Progenitor cell of endocrine pancreas (in vitro differentiated cells): ENCODE data around the gene GNMT. TPM values are rescaled to one million over a fixed set of nuclear protein-coding genes. Genes with fewer than 3 reads are reported as not detected.
A peak's percentile ranks its signal among the peaks of the same experiment; 100 is the strongest.

Source experiments
- DNase-seq: peaks from one replicate; pipeline ENCODE4 v3.0.0; 2021; ENCODE audit warnings: low spot score; ENCODE audit not compliant: unreplicated experiment
- H3K27ac Mint-ChIP-seq: 2 replicates; pipeline ENCODE4 v1.8.0; 2021; ENCODE audit warnings: mild to moderate bottlenecking, moderate library complexity, mixed read lengths
- H3K27me3 Mint-ChIP-seq: 2 replicates; pipeline ENCODE4 v1.8.0; 2021; ENCODE audit warnings: mixed read lengths
- H3K36me3 Mint-ChIP-seq: 2 replicates; pipeline ENCODE4 v1.8.0; 2022; ENCODE audit warnings: mixed read lengths; ENCODE audit not compliant: insufficient read depth
- H3K4me1 Mint-ChIP-seq: 2 replicates; pipeline ENCODE4 v1.8.0; 2021; ENCODE audit warnings: low read depth, mixed read lengths
- H3K4me3 Mint-ChIP-seq: 2 replicates; pipeline ENCODE4 v1.8.0; 2021; ENCODE audit warnings: low read depth, mild to moderate bottlenecking, moderate library complexity, mixed read lengths
- H3K9me3 Mint-ChIP-seq: 2 replicates; pipeline ENCODE4 v1.8.0; 2021; ENCODE audit warnings: low read depth, mixed read lengths
- total RNA-seq: library from RNA; stranded (reverse); gene quantifications from 2 replicates; pipeline ENCODE4 v1.2.1, GENCODE V29; 2021
- TF ChIP-seq, protein P1 (sequence below): fragments of 200-600 bp; sonication (generic); IDR thresholded peaks from one replicate; pipeline ENCODE4 v1.5.0; 2021; ENCODE audit warnings: antibody characterized with exemption, mild to moderate bottlenecking; ENCODE audit not compliant: unreplicated experiment

The GNMT gene
- total RNA-seq, 1 donor from 2014 or later = 1.3 TPM

DNA sequence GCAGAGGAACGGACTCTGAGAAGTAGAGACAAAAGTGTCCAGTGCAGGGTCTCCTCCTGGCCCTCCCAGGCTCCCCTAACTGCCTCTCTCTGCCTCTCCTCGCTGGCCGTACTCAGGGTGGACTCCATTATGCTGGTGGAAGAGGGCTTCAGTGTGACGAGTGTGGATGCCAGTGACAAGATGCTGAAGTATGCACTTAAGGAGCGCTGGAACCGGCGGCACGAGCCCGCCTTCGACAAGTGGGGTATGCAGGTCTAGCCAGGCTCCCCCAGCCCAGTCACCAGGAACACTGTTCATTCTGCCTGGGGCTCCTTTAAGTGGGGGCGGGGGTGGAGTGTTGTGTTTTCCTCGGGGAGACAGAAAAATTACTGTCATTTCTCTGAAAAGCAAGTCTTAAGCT is 1.5 kb downstream of the GNMT start:
- H3K9me3 Mint-ChIP-seq = no peaks in the 10 kb centered on the region
- no peak for DNase-seq
- H3K27ac Mint-ChIP-seq = no peak overlapping the region
- TF ChIP-seq, protein P1, sequence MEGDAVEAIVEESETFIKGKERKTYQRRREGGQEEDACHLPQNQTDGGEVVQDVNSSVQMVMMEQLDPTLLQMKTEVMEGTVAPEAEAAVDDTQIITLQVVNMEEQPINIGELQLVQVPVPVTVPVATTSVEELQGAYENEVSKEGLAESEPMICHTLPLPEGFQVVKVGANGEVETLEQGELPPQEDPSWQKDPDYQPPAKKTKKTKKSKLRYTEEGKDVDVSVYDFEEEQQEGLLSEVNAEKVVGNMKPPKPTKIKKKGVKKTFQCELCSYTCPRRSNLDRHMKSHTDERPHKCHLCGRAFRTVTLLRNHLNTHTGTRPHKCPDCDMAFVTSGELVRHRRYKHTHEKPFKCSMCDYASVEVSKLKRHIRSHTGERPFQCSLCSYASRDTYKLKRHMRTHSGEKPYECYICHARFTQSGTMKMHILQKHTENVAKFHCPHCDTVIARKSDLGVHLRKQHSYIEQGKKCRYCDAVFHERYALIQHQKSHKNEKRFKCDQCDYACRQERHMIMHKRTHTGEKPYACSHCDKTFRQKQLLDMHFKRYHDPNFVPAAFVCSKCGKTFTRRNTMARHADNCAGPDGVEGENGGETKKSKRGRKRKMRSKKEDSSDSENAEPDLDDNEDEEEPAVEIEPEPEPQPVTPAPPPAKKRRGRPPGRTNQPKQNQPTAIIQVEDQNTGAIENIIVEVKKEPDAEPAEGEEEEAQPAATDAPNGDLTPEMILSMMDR = no peak
- H3K4me3 Mint-ChIP-seq = no peak overlapping the region
- H3K4me1 Mint-ChIP-seq = peaks cover 4% of the 10 kb centered on the region
- peaks cover 3% of the 10 kb centered on the region for H3K36me3 Mint-ChIP-seq
- H3K27me3 Mint-ChIP-seq = peaks cover 21% of the 10 kb centered on the region

DNA sequence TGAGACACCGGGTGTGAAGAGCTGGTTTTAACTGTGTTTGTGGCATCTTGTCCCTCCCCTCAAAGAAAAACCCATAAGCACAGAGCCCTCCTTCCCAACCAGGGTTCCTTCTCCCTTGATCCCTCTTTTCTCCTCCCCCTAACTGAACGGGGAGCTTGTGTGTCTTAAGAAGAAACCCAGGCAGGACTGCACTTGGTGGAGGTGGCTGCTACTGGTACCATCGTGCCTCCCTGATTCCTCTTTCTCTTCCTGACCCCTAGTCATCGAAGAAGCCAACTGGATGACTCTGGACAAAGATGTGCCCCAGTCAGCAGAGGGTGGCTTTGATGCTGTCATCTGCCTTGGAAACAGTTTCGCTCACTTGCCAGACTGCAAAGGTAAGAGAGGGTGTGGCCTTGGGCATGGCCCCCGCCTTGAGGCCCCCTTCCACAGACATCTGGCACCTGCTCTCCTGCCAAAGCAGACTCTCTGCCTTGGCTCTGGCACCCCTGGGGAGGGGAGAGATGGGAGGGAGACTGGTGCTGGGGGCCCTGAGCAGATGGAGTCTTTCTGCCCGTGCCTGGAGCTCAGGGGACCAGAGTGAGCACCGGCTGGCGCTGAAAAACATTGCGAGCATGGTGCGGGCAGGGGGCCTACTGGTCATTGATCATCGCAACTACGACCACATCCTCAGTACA is 2.1 kb downstream of the GNMT start:
- H3K27me3 Mint-ChIP-seq = peaks cover 21% of the 10 kb centered on the region
- H3K4me1 Mint-ChIP-seq = peaks cover 4% of the 10 kb centered on the region
- H3K9me3 Mint-ChIP-seq = no peaks in the 10 kb centered on the region
- TF ChIP-seq, protein P1 = no peak
- DNase-seq = no peak
- H3K27ac Mint-ChIP-seq = no peak overlapping the region
- H3K36me3 Mint-ChIP-seq = peaks cover 6% of the 10 kb centered on the region
- no peak overlapping the region for H3K4me3 Mint-ChIP-seq

DNA sequence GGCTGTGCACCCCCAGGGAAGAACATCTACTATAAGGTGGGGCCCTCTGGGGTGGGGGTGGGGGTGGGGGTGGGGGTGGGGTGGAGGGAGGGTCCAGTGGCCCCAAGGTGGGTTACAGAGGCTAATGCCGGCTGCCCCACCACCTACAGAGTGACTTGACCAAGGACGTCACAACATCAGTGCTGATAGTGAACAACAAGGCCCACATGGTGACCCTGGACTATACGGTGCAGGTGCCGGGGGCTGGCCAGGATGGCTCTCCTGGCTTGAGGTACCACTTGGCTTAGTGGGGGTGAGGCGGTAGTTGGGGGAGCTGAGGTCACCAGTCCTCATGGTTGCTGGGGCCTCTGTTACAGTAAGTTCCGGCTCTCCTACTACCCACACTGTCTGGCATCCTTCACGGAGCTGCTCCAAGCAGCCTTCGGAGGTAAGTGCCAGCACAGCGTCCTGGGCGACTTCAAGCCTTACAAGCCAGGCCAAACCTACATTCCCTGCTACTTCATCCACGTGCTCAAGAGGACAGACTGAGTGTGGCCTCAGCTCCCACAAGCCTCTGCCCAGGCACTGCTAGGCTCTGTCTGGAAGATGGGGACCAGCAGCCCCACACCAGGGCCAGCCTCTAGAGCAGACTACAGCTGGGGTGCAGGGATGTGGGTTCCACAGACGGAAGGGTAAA is 2.8 kb downstream of the GNMT start:
- Mint-ChIP-seq H3K4me3 (no peak overlapping the region), H3K36me3 (peaks cover 6% of the 10 kb centered on the region), H3K9me3 (no peaks in the 10 kb centered on the region), H3K27ac (no peak overlapping the region), H3K27me3 (peaks cover 21% of the 10 kb centered on the region), H3K4me1 (peaks cover 4% of the 10 kb centered on the region)
- TF ChIP-seq, protein P1 = no peak
- no peak for DNase-seq

DNA sequence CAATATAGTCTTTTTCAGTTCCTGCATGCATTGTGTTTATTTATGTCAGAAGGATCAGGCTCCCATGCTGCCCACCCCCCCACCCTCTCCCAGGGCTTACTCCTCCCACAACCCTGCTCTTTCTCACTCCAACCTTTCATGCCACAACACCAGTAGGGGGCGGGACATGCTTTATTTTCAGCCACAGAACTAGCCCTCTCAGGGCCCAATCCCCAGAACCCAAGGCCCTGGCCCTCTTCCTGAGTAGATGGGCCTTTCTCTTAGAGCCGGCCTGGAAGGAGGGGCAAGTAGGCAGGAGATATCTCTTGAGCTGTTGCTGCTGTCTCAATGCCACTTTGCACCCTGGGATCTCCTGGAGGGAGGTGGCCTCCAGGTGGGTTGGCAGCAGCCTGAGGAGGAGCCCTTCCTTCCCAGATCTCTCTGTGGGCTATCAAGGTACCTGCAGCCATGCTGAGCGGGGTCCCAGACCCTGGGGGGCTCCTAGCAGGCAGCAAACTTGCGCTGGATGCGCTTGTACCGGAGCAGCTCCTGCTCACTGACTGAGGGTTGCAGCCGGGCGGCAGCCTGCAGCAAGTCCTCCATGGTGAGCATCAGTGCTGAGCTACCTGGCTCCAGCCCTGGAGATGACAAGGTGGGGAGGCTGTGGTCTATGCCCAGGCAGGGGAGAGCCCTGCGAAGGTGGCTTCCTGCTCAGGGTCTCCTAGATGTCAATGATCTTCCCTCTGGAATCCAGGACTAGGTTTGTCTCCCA is 3.5 kb downstream of the GNMT start:
- Mint-ChIP-seq H3K36me3 (peaks cover 6% of the 10 kb centered on the region), H3K27me3 (peaks cover 21% of the 10 kb centered on the region), H3K4me3 (no peak overlapping the region), H3K27ac (no peak overlapping the region), H3K9me3 (no peaks in the 10 kb centered on the region), H3K4me1 (peaks cover 4% of the 10 kb centered on the region)
- no peak for DNase-seq
- TF ChIP-seq, protein P1 = peak; percentile 32

DNA sequence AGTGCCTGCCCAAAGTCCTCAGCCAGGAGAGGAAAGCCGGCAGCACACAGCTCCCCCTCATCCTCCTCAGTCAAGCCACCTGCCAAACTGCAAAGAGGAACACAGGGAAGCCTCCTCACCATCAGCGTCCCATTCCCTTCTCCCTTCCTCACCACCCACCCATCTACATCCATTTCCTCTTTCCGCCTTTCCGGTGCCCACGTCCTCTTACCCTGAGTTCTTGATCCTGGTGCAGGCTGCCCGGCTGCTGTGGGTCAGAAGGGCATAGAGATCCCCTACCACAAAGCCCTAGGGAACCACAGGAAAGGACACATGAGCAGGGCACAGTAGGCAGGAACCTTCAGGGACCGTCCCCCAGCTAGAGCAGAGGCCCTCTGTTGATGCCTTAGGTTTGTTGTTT is 6.0 kb downstream of the GNMT start:
- H3K27ac Mint-ChIP-seq = no peak overlapping the region
- peaks cover 8% of the 10 kb centered on the region for H3K36me3 Mint-ChIP-seq
- peaks cover 3% of the 10 kb centered on the region for H3K27me3 Mint-ChIP-seq
- DNase-seq = no peak
- TF ChIP-seq, protein P1 = no peak
- H3K4me3 Mint-ChIP-seq = peak overlapping the region; percentile 14
- no peaks in the 10 kb centered on the region for H3K4me1 Mint-ChIP-seq
- no peaks in the 10 kb centered on the region for H3K9me3 Mint-ChIP-seq
